Gastroesophageal sphincter (tissue), 4 donors: ENCODE measurements around the gene IAH1. TPM values are rescaled to one million over a fixed set of nuclear protein-coding genes. Genes with fewer than 3 reads are reported as not detected.

Source experiments
- ATAC-seq: fragments of 150-250 bp; one replicate; pipeline ENCODE4 v1.9.1; 2016; ENCODE audit warnings: mild to moderate bottlenecking, moderate library complexity
- H3K27ac ChIP-seq, 4 donors: fragments of 200-600 bp; sonication (generic) in 3 of 4; 1 replicate in 3 of 4; 2 replicates in 1 of 4; pipeline ENCODE4 v1.5.1; 2016 to 2019
- H3K27me3 ChIP-seq: fragments of 200-600 bp; sonication (generic); one replicate; pipeline ENCODE4 v1.5.1; 2019
- H3K36me3 ChIP-seq, 2 donors: fragments of 200-600 bp; sonication (generic); one replicate each; pipeline ENCODE4 v1.5.1; 2019; ENCODE audit warnings: control low read depth in 1 of 2
- H3K4me1 ChIP-seq, 3 donors: fragments of 200-600 bp; sonication (generic); 1 replicate in 2 of 3; 2 replicates in 1 of 3; pipeline ENCODE4 v1.5.1; 2016 to 2019; ENCODE audit warnings: control low read depth in 2 of 3
- H3K4me3 ChIP-seq, 2 donors: fragments of 200-600 bp; sonication (generic); one replicate each; pipeline ENCODE4 v1.5.1; 2019; ENCODE audit warnings: mild to moderate bottlenecking in 1 of 2, moderate library complexity in 1 of 2
- H3K9me3 ChIP-seq, 3 donors: fragments of 200-600 bp; sonication (generic); one replicate each; pipeline ENCODE4 v1.5.1; 2017 to 2019; ENCODE audit warnings: control low read depth in 2 of 3
- EP300 ChIP-seq: sonication (generic); formaldehyde crosslinking; IDR thresholded peaks from one replicate; pipeline ENCODE4 v1.6.1; 2017; ENCODE audit warnings: antibody characterized with exemption, mild to moderate bottlenecking
- POLR2A ChIP-seq, 2 donors: fragments of 450-650 bp; IDR thresholded peaks; one replicate each; pipeline ENCODE4 v1.6.1; 2017; ENCODE audit warnings: antibody characterized with exemption in 2 of 2, mild to moderate bottlenecking in 2 of 2, moderate library complexity in 1 of 2
- POLR2AphosphoS5 ChIP-seq: sonication (generic); formaldehyde crosslinking; IDR thresholded peaks from one replicate; pipeline ENCODE4 v1.6.1; 2017; ENCODE audit warnings: antibody characterized with exemption
- WGBS, 2 donors: methylation state at CpG; one replicate each; pipeline ENCODE4 v1.1.5; 2018; ENCODE audit warnings: low coverage in 1 of 2; 5-methylcytosine and 5-hydroxymethylcytosine counted together
- total RNA-seq, 4 donors: library from RNA; depleted of rRNA; stranded (reverse); fragments of >200 nt; gene quantifications; one replicate each; pipeline ENCODE4 v1.1.0, GENCODE V29; 2016
- TF ChIP-seq, protein P1 (sequence below), 4 experiments: fragments of 200-600 bp in 2 of 4; fragments of 450-650 bp in 2 of 4; sonication (generic) in 1 of 4; IDR thresholded peaks; one replicate each; pipeline ENCODE4 v1.5.1; 2017 to 2019; ENCODE audit warnings: antibody characterized with exemption in 4 of 4, mild to moderate bottlenecking in 2 of 4, moderate library complexity in 2 of 4

IAH1 gene
- total RNA-seq, 4 donors from 2014 or later: 53.6 to 82.0 (median 75.7) TPM

DNA sequence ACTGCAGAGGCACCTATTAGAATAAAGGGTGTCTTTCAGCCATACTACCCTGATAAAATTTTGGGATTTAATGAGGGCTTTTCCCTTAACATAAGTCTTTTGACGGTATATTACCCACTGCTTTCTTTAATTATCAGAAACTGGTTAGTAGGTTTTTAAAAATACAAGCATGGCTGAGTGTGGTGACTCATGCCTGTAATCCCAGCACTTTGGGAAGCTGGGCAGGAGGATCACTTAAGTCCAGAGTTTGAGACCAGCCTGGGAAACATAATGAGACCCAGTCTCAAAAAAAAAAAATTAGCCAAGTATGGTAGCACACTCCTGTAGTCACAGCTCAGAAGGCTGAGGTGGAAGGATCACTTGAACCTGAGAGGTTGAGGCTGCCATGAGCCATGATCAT lies 34.8 kb upstream of the IAH1 start:
- no peaks in the 10 kb centered on the region for H3K4me1 ChIP-seq
- TF ChIP-seq EP300: no peak
- no peak for TF ChIP-seq POLR2A (IDR thresholded peaks at IDR 0.05)
- TF ChIP-seq POLR2AphosphoS5: no peak
- TF ChIP-seq, protein P1, sequence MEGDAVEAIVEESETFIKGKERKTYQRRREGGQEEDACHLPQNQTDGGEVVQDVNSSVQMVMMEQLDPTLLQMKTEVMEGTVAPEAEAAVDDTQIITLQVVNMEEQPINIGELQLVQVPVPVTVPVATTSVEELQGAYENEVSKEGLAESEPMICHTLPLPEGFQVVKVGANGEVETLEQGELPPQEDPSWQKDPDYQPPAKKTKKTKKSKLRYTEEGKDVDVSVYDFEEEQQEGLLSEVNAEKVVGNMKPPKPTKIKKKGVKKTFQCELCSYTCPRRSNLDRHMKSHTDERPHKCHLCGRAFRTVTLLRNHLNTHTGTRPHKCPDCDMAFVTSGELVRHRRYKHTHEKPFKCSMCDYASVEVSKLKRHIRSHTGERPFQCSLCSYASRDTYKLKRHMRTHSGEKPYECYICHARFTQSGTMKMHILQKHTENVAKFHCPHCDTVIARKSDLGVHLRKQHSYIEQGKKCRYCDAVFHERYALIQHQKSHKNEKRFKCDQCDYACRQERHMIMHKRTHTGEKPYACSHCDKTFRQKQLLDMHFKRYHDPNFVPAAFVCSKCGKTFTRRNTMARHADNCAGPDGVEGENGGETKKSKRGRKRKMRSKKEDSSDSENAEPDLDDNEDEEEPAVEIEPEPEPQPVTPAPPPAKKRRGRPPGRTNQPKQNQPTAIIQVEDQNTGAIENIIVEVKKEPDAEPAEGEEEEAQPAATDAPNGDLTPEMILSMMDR (IDR thresholded peaks at IDR 0.05): no peak
- WGBS, 2 donors: 89 to 100% methylated on average over 1 of the region's 1 CpG
- no peak overlapping the region for H3K27ac ChIP-seq
- peaks cover 0 to 99% of the 10 kb centered on the region in 2 donors for H3K36me3 ChIP-seq
- ATAC-seq: no peak
- no peaks in the 10 kb centered on the region for H3K27me3 ChIP-seq
- H3K9me3 ChIP-seq: no peaks in the 10 kb centered on the region
- H3K4me3 ChIP-seq: no peak overlapping the region

DNA sequence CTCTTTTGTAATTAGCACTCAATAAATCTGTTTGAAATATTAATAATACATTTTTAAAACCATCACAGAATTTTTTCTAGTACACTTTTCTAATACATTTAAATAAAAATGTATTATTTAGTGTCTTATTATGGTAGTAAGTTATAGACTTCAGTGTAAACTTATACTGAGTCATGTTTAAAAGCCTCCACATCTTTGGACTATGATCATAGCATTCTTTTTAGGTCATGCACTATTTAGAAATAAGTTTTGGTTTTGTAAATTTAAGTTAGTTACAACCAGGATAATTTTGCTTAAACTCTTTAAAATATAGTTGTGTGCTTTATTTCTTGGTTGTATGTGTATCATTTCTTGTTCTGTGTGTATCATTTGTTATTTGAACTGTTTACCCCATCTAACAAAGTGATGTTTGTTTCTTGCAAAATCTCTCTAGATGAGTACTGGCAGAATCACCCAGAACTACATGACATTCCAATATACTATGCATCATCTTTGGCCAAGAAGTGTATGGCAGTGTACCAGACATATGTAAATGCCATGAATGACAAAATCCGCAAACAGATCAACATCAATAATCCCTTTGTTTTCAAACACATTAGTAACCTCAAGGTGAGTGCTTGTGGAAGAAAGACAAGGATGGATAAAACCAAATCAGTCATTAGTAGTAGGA lies 34.2 kb upstream of the IAH1 start:
- no peak overlapping the region for H3K4me3 ChIP-seq
- no peak for ATAC-seq
- no peaks in the 10 kb centered on the region for H3K9me3 ChIP-seq
- peaks cover 0 to 99% of the 10 kb centered on the region in 2 donors for H3K36me3 ChIP-seq
- WGBS, 2 donors: 86 to 89% methylated on average over 1 of the region's 1 CpG
- TF ChIP-seq POLR2A (IDR thresholded peaks at IDR 0.05) (no peak), POLR2AphosphoS5 (no peak), EP300 (no peak)
- TF ChIP-seq, protein P1 (IDR thresholded peaks at IDR 0.05): no peak
- no peaks in the 10 kb centered on the region for H3K27me3 ChIP-seq
- H3K27ac ChIP-seq: no peak overlapping the region
- no peaks in the 10 kb centered on the region for H3K4me1 ChIP-seq

DNA sequence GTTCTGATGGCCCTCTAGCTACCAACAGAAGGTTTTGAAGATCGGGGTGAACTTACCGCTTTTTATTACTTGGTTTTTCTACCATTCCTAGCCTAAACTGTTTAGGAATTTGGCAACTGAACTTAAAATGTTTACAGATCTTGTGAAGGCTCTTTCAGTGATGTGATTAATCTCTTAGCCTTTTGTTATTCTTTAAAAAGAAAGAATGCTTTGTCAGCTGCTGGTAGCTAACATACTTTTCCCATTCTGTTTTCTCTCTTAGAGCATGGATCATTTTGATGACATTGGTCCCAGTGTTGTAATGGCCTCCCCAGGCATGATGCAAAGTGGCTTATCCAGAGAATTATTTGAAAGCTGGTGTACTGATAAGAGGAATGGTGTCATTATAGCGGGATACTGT lies 32.8 kb upstream of the IAH1 start:
- Histone ChIP-seq H3K27ac (no peak overlapping the region), H3K4me1 (no peaks in the 10 kb centered on the region), H3K27me3 (no peaks in the 10 kb centered on the region), H3K9me3 (no peaks in the 10 kb centered on the region), H3K36me3 (peaks cover 0 to 100% of the 10 kb centered on the region in 2 donors), H3K4me3 (no peak overlapping the region)
- TF ChIP-seq EP300: no peak
- TF ChIP-seq POLR2AphosphoS5: no peak
- no peak for TF ChIP-seq POLR2A (IDR thresholded peaks at IDR 0.05)
- TF ChIP-seq, protein P1 (IDR thresholded peaks at IDR 0.05): no peak
- no peak for ATAC-seq
- 21 to 24% methylated on average over 3 of the region's 3 CpGs for WGBS, 2 donors

DNA sequence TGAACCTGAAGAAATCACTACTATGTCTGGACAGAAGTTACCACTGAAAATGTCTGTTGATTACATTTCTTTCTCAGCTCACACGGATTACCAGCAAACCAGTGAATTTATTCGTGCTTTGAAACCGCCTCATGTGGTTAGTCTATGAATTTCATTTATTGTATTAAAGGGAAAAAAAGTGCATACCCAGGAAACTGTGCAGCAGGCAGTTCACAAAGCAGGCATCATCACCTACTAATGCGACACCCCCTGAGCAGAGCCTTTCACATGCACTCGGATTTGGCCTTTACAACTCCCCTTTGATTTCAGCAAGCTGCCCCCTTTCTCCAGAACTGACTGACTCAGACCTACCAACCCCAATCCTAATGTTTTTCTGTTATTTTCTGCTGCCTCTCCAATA lies 30.8 kb upstream of the IAH1 start:
- peaks cover 0 to 100% of the 10 kb centered on the region in 2 donors for H3K36me3 ChIP-seq
- H3K4me3 ChIP-seq: no peak overlapping the region
- TF ChIP-seq POLR2AphosphoS5 (no peak), POLR2A (IDR thresholded peaks at IDR 0.05) (no peak), EP300 (no peak)
- TF ChIP-seq, protein P1 (IDR thresholded peaks at IDR 0.05): no peak
- H3K27ac ChIP-seq: no peak overlapping the region
- ATAC-seq: no peak
- H3K27me3 ChIP-seq: no peaks in the 10 kb centered on the region
- no peaks in the 10 kb centered on the region for H3K4me1 ChIP-seq
- no peaks in the 10 kb centered on the region for H3K9me3 ChIP-seq
- 90 to 94% methylated on average over 5 of the region's 5 CpGs for WGBS, 2 donors

DNA sequence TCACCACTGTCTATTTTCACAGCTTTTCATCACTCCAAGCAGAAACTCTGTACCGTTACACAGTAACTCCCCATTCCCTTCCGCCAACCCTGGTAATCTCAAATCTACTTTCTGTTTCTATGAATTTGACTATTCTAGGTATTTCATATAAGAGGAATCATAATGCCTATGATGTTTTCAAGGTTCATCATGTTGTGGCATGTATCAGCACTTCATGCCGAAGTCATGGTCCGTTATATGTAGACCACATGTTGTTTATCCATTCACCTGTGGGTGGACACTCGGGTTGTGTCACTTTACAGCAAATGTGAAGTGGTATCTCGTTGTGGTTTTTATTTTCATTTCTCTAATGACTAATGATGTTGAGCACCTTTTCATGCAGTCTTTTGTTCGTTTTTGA lies 29.3 kb upstream of the IAH1 start:
- WGBS, 2 donors: 79 to 85% methylated on average over 7 of the region's 7 CpGs

More for the DNA sequence above, 29.3 kb upstream of the IAH1 start:
- no peak for ATAC-seq
- no peak overlapping the region for H3K27ac ChIP-seq
- peaks cover 0 to 100% of the 10 kb centered on the region in 2 donors for H3K36me3 ChIP-seq
- TF ChIP-seq EP300 (no peak), POLR2A (IDR thresholded peaks at IDR 0.05) (no peak), POLR2AphosphoS5 (no peak)
- TF ChIP-seq, protein P1 (IDR thresholded peaks at IDR 0.05): no peak
- H3K4me1 ChIP-seq: no peaks in the 10 kb centered on the region
- H3K4me3 ChIP-seq: no peak overlapping the region
- H3K9me3 ChIP-seq: no peaks in the 10 kb centered on the region
- H3K27me3 ChIP-seq: no peaks in the 10 kb centered on the region
